Activated T-cell treated with anti-CD3 and anti-CD28 coated beads, Interleukin-2, amount 50 U/mL, for 1 hour (primary cell): Measurements from ENCODE around the gene ENGASE.
A peak's percentile ranks its signal among the peaks of the same experiment; 100 is the strongest.
"Not testable (repeated sequence)": the region's sequence is repeated elsewhere in the genome, so short reads cannot be mapped to it uniquely, and the experiment has no call there.

ENCODE experiments used
- DNase-seq: peaks from one replicate; pipeline ENCODE4 v3.0.0-alpha.2; 2020

The ENGASE gene

GRCh38 chr17:79053251-79053925 is 21.2 kb upstream of the ENGASE start:
- no peak for DNase-seq

- no peak for DNase-seq
Measured at GRCh38 chr17:79054200-79054960, 20.2 kb upstream of the ENGASE start.

GRCh38 chr17:79055197-79055596 is 19.4 kb upstream of the ENGASE start:
- no peak for DNase-seq

GRCh38 chr17:79057737-79058385 is 16.8 kb upstream of the ENGASE start:
- DNase-seq, result no peak

GRCh38 chr17:79062691-79063090 is 11.9 kb upstream of the ENGASE start:
- no peak for DNase-seq

- no peak for DNase-seq
Measured at GRCh38 chr17:79064026-79064425, 10.6 kb upstream of the ENGASE start.

- peak; percentile 53 for DNase-seq
Measured at GRCh38 chr17:79065105-79065670, 9.4 kb upstream of the ENGASE start.

- no peak for DNase-seq
Measured at GRCh38 chr17:79066963-79067362, 7.7 kb upstream of the ENGASE start.

GRCh38 chr17:79070266-79070880 is 4.3 kb upstream of the ENGASE start:
- DNase-seq, result no peak

- DNase-seq, result no peak
Measured at GRCh38 chr17:79071161-79071740, 3.4 kb upstream of the ENGASE start.

GRCh38 chr17:79072544-79072943 is 2.1 kb upstream of the ENGASE start:
- DNase-seq, result no peak

- no peak for DNase-seq
Measured at GRCh38 chr17:79073016-79073705, 1.5 kb upstream of the ENGASE start.

GRCh38 chr17:79073706-79074088 is 927 bp upstream of the ENGASE start:
- no peak for DNase-seq

GRCh38 chr17:79074121-79074648 is 439 bp upstream of the ENGASE start:
- not testable (repeated sequence) for DNase-seq

- peak; percentile 45 for DNase-seq
Measured at GRCh38 chr17:79075446-79075750, 774 bp downstream of the ENGASE start.

GRCh38 chr17:79075861-79076406 is 1.3 kb downstream of the ENGASE start:
- DNase-seq, result no peak

- no peak for DNase-seq
Measured at GRCh38 chr17:79077587-79077986, 3.0 kb downstream of the ENGASE start.

GRCh38 chr17:79078476-79079190 is 4.0 kb downstream of the ENGASE start:
- no peak for DNase-seq

- DNase-seq, result no peak
Measured at GRCh38 chr17:79079421-79080200, 5.0 kb downstream of the ENGASE start.

GRCh38 chr17:79080349-79080748 is 5.7 kb downstream of the ENGASE start:
- no peak for DNase-seq
